GM18873 (cell line): ENCODE data around the gene INTS1.
"Not testable (repeated sequence)": the region's sequence is repeated elsewhere in the genome, so short reads cannot be mapped to it uniquely, and the experiment has no call there.

ENCODE experiments used
- ATAC-seq: cut with Tn5 transposase; IDR thresholded peaks from one replicate; pipeline ENCODE4 v1.9.1; 2021; ENCODE audit warnings: mild to moderate bottlenecking, moderate library complexity, moderate number of reproducible peaks; ENCODE audit not compliant: unreplicated experiment, low FRiP score

INTS1 gene

GRCh38 chr7:1532456-1533254 is 28.5 kb upstream of the INTS1 start:
- ATAC-seq = no peak

GRCh38 chr7:1531979-1532455 is 27.8 kb upstream of the INTS1 start:
- no peak for ATAC-seq

- ATAC-seq = no peak
Measured at GRCh38 chr7:1531263-1531978, 27.2 kb upstream of the INTS1 start.

- ATAC-seq = no peak
Measured at GRCh38 chr7:1530946-1531262, 26.7 kb upstream of the INTS1 start.

- ATAC-seq = no peak
Measured at GRCh38 chr7:1529383-1530116, 25.4 kb upstream of the INTS1 start.

- no peak for ATAC-seq
Measured at GRCh38 chr7:1526271-1526754, 22.1 kb upstream of the INTS1 start.

GRCh38 chr7:1525409-1525808 is 21.2 kb upstream of the INTS1 start:
- no peak for ATAC-seq

GRCh38 chr7:1523844-1524243 is 19.7 kb upstream of the INTS1 start:
- no peak for ATAC-seq

- ATAC-seq = no peak
Measured at GRCh38 chr7:1523208-1523607, 19.0 kb upstream of the INTS1 start.

GRCh38 chr7:1521456-1521855 is 17.3 kb upstream of the INTS1 start:
- no peak for ATAC-seq

- no peak for ATAC-seq
Measured at GRCh38 chr7:1520539-1521234, 16.5 kb upstream of the INTS1 start.

GRCh38 chr7:1519322-1519922 is 15.2 kb upstream of the INTS1 start:
- not testable (repeated sequence) for ATAC-seq

- no peak for ATAC-seq
Measured at GRCh38 chr7:1516586-1517251, 12.5 kb upstream of the INTS1 start.

GRCh38 chr7:1515509-1515967 is 11.3 kb upstream of the INTS1 start:
- ATAC-seq = not testable (repeated sequence)

GRCh38 chr7:1514995-1515401 is 10.8 kb upstream of the INTS1 start:
- ATAC-seq = no peak

- no peak for ATAC-seq
Measured at GRCh38 chr7:1514407-1514806, 10.2 kb upstream of the INTS1 start.

GRCh38 chr7:1513657-1514095 is 9.5 kb upstream of the INTS1 start:
- ATAC-seq = no peak

GRCh38 chr7:1512781-1513656 is 8.8 kb upstream of the INTS1 start:
- no peak for ATAC-seq
